MCF 10A (cell line): ENCODE measurements around the gene GDI1. TPM values are rescaled to one million over a fixed set of nuclear protein-coding genes. Genes with fewer than 3 reads are reported as not detected.
"Not testable (repeated sequence)": the region's sequence is repeated elsewhere in the genome, so short reads cannot be mapped to it uniquely, and the experiment has no call there.

ENCODE experiments used
- BruUV-seq: library from RNA; stranded (reverse); fragments of 400-500 nt; replicated peaks from 2 replicates; lab custom pipeline; 2021; lab: Mats Ljungman, UMichigan
- CTCF ChIA-PET: fragments of 300-600 bp; sonication (Branson Sonifier 250); formaldehyde crosslinking; extraction: SDS; loops from one replicate; lab custom pipeline; 2021; ENCODE audit warnings: antibody characterized with exemption, inconsistent platforms; lab: Yijun Ruan, JAX
- POLR2A ChIA-PET: fragments of 300-600, 350-650 bp; sonication (Branson Sonifier 250); formaldehyde crosslinking; extraction: SDS; loops from one replicate; lab custom pipeline; 2020; ENCODE audit warnings: antibody characterized with exemption, inconsistent platforms; lab: Yijun Ruan, JAX
- DNase-seq: peaks from one replicate; pipeline ENCODE4 v3.0.0-alpha.2; 2018; ENCODE audit not compliant: unreplicated experiment
- H3K27ac Mint-ChIP-seq: one replicate; pipeline ENCODE4 v1.8.0; 2022; ENCODE audit warnings: mild to moderate bottlenecking, low read depth, mixed read lengths; ENCODE audit not compliant: unreplicated experiment
- H3K27me3 Mint-ChIP-seq: one replicate; pipeline ENCODE4 v1.8.0; 2022; ENCODE audit warnings: mixed read lengths; ENCODE audit not compliant: insufficient read depth, unreplicated experiment
- H3K36me3 Mint-ChIP-seq: one replicate; pipeline ENCODE4 v1.8.0; 2022; ENCODE audit warnings: mild to moderate bottlenecking, moderate library complexity, mixed read lengths; ENCODE audit not compliant: insufficient read depth, unreplicated experiment
- H3K4me1 Mint-ChIP-seq: one replicate; pipeline ENCODE4 v1.8.0; 2022; ENCODE audit warnings: mixed read lengths; ENCODE audit not compliant: insufficient read depth, unreplicated experiment
- H3K4me3 Mint-ChIP-seq: one replicate; pipeline ENCODE4 v1.8.0; 2022; ENCODE audit warnings: mild to moderate bottlenecking, moderate library complexity, mixed read lengths; ENCODE audit not compliant: unreplicated experiment
- H3K9me3 Mint-ChIP-seq: one replicate; pipeline ENCODE4 v1.8.0; 2022; ENCODE audit warnings: mixed read lengths; ENCODE audit not compliant: unreplicated experiment
- intact Hi-C: fragments of 100-400 bp; cut with micrococcal nuclease; formaldehyde crosslinking; loops from 2 replicates; pipeline ENCODE4 v1.14.1; 2022
- total RNA-seq: library from RNA; stranded (reverse); gene quantifications from 2 replicates; pipeline ENCODE4 v1.2.3, GENCODE V29; 2022
- TF ChIP-seq, protein P1 (sequence below): fragments of 200-600 bp; IDR thresholded peaks from one replicate; pipeline ENCODE4 v1.8.0; 2022; ENCODE audit warnings: antibody characterized with exemption, mild to moderate bottlenecking; ENCODE audit not compliant: unreplicated experiment

Gene GDI1
- total RNA-seq, 1 experiment from 2014 or later: 89.9 TPM

DNA sequence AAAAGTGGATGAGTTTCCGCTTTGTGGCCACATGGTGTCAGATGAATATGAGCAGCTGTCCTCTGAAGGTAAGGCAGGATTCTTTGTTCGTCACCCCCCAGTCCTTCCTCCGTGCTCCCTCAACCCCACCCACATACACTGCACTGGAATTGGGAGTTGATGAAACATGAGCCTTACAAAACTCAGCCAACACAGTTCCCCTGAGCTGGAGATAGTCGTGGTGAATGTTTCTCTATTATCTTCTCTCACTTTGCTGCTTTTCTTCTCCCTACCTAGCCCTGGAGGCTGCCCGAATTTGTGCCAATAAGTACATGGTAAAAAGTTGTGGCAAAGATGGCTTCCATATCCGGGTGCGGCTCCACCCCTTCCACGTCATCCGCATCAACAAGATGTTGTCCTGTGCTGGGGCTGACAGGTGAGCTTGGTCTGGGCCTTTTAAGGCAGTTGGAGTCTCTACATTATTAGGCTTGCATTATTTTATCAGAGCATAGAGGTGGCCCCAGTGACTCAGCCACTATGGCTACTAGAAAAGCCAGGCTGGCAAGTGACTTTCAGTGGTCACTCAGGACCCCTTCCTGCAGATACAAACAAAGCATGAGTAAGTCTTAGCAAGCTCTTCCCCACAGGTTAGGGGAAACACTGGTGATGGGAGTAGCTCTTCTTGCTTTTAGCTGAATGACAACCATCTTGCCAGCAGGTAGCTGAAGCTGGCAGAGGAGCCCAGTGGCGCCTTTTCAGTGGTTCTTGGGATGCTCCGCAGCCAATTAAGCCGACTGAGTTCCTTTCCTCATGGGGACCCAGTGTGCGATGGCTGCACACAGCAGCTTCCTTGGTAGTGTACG, 37.2 kb upstream of the GDI1 start:
- peak overlapping the region; percentile 92 for H3K4me3 Mint-ChIP-seq
- no peaks in the 10 kb centered on the region for H3K27me3 Mint-ChIP-seq
- DNase-seq: peak; percentile 9
- intact Hi-C loops: loop anchor here (5.0 kb wide), 1 partner anchor 133 kb away; no protein-coding TSS in a partner anchor
- H3K36me3 Mint-ChIP-seq: peaks cover 51% of the 10 kb centered on the region
- no TSS peak for BruUV-seq
- CTCF ChIA-PET: interaction anchor here (0.7 to 1.6 kb wide), 6 partner anchors 11 to 83 kb away, joined by 3 to 7 read pairs (median 4); partner anchors contain the start of gene FAM50A
- peaks cover 5% of the 10 kb centered on the region for H3K4me1 Mint-ChIP-seq
- POLR2A ChIA-PET: interaction anchor here (0.7 to 4.7 kb wide), 13 partner anchors 10 to 142 kb away, joined by 3 to 100 read pairs (median 6); partner anchors contain the start of genes ATP6AP1, DNASE1L1, FLNA and SLC10A3
- no peaks in the 10 kb centered on the region for H3K9me3 Mint-ChIP-seq
- H3K27ac Mint-ChIP-seq: peak overlapping the region; percentile 97
- TF ChIP-seq, protein P1, sequence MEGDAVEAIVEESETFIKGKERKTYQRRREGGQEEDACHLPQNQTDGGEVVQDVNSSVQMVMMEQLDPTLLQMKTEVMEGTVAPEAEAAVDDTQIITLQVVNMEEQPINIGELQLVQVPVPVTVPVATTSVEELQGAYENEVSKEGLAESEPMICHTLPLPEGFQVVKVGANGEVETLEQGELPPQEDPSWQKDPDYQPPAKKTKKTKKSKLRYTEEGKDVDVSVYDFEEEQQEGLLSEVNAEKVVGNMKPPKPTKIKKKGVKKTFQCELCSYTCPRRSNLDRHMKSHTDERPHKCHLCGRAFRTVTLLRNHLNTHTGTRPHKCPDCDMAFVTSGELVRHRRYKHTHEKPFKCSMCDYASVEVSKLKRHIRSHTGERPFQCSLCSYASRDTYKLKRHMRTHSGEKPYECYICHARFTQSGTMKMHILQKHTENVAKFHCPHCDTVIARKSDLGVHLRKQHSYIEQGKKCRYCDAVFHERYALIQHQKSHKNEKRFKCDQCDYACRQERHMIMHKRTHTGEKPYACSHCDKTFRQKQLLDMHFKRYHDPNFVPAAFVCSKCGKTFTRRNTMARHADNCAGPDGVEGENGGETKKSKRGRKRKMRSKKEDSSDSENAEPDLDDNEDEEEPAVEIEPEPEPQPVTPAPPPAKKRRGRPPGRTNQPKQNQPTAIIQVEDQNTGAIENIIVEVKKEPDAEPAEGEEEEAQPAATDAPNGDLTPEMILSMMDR: no peak

DNA sequence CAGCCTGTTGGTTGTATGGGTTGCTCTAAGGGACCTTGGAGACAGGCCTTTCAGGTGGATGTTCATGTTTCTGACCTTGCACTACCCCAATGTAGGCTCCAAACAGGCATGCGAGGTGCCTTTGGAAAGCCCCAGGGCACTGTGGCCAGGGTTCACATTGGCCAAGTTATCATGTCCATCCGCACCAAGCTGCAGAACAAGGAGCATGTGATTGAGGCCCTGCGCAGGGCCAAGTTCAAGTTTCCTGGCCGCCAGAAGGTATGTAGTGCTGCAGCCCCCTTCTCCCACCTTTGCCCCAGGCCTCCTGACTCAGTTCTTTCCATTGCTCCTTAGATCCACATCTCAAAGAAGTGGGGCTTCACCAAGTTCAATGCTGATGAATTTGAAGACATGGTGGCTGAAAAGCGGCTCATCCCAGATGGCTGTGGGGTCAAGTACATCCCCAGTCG, 36.6 kb upstream of the GDI1 start:
- H3K27ac Mint-ChIP-seq, DNase-seq, H3K9me3 Mint-ChIP-seq, intact Hi-C loops, H3K4me1 Mint-ChIP-seq, BruUV-seq, H3K27me3 Mint-ChIP-seq: not testable (repeated sequence)
- ChIA-PET CTCF (interaction anchor here (0.7 to 1.9 kb wide), 5 partner anchors 10 to 133 kb away, joined by 3 to 7 read pairs (median 4); partner anchors contain the start of gene FAM50A), POLR2A (interaction anchor here (0.9 to 4.7 kb wide), 5 partner anchors 10 to 141 kb away, joined by 5 to 100 read pairs (median 6); partner anchors contain the start of genes DNASE1L1, FLNA and TAFAZZIN)
- Mint-ChIP-seq H3K4me3 (peak overlapping the region; percentile 92), H3K36me3 (peaks cover 51% of the 10 kb centered on the region)

DNA sequence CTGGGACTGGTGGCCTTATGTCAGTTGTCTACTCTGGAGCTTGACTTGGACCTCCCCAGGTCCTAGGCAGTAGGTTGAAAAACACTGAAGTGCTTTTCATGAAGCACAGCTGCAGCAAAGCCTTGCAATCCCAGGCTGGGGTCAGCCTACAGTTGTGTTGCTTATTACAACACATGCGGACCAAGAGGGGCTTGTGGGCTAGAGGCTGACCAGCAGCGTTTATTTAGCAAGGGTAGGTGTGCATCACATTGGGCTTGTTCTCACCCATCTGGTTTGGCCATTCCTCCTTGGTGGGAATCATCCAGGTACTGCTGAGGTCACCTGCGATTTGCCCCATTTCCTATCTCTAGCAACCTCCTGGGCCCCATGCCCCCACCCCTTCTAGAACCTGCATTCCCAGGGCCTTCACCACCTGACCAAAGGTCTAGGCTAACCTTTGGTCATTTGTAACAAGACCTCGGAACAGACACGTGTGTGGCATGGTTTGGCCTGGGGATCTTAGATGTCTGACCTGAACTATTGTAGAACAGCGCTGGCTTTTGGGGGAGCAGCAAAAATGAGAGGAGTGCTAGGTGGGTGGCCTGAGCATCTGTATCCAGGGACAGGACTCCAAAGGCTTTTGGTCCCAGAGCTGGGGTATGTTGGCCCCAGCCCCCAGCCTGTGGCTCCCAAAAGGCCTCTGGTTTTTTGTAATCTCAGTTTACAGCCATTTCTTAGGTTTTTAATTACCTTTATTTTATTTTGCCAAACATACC, 35.7 kb upstream of the GDI1 start:
- H3K4me1 Mint-ChIP-seq: peaks cover 5% of the 10 kb centered on the region
- TF ChIP-seq, protein P1: no peak
- intact Hi-C loops: no loop called here
- peaks cover 51% of the 10 kb centered on the region for H3K36me3 Mint-ChIP-seq
- no peak for DNase-seq
- ChIA-PET POLR2A (interaction anchor here (0.6 to 4.6 kb wide), 5 partner anchors 9 to 28 kb away, joined by 3 to 57 read pairs (median 3); partner anchors contain the start of genes FLNA and TAFAZZIN), CTCF (interaction anchor here (1.9 kb wide), 1 partner anchor 132 kb away, joined by 4 read pairs; no protein-coding TSS in a partner anchor)
- H3K4me3 Mint-ChIP-seq: peak overlapping the region; percentile 92
- H3K27ac Mint-ChIP-seq: no peak overlapping the region
- H3K9me3 Mint-ChIP-seq: no peaks in the 10 kb centered on the region
- BruUV-seq: no TSS peak
- no peaks in the 10 kb centered on the region for H3K27me3 Mint-ChIP-seq

DNA sequence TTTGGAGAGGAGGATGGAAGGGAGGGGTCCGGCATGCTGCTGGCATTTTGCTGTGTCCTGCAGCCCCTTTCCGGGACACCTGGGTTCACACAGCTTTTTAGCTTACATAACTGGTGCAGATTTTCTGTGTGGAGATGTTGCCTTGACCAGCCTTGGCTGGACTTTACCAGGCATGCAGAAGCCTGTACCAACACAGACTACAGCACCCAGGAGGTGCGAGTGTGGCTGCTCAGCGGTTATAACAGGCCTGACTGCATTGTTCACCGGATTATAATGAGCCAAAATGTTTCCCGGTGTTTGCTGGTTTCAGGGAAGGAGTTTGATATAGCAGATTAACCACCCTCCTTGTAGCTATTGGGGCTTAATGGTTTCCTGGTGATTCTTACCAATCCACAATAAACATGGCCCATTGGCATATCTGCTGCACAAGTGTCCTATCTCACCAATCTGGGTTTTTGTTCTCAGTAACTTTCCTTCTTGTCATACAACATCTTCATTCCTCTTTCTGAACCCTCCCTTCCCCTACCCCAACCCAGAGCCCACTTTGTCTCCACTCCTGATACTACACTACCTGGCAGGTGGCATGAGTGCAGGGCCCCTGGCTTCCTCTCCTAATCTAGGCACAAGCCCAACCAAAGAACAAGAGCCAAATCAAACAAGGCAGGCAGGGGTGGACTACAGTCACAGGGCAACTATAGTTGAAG, 34.9 kb upstream of the GDI1 start:
- H3K4me3 Mint-ChIP-seq: no peak overlapping the region
- TF ChIP-seq, protein P1: no peak
- H3K27ac Mint-ChIP-seq: no peak overlapping the region
- H3K9me3 Mint-ChIP-seq: no peaks in the 10 kb centered on the region
- CTCF ChIA-PET: interaction anchor here (1.5 to 1.9 kb wide), 2 partner anchors 29 to 132 kb away, joined by 4 read pairs; no protein-coding TSS in a partner anchor
- peaks cover 51% of the 10 kb centered on the region for H3K36me3 Mint-ChIP-seq
- H3K27me3 Mint-ChIP-seq: no peaks in the 10 kb centered on the region
- DNase-seq: no peak
- intact Hi-C loops: no loop called here
- POLR2A ChIA-PET: interaction anchor here (0.6 to 1.3 kb wide), 4 partner anchors 10 to 88 kb away, joined by 3 read pairs; partner anchors contain the start of genes SLC10A3 and TAFAZZIN
- BruUV-seq: TSS peak; percentile 17
- H3K4me1 Mint-ChIP-seq: peaks cover 5% of the 10 kb centered on the region
